Measurements from ENCODE around the gene NGEF.

DNA sequence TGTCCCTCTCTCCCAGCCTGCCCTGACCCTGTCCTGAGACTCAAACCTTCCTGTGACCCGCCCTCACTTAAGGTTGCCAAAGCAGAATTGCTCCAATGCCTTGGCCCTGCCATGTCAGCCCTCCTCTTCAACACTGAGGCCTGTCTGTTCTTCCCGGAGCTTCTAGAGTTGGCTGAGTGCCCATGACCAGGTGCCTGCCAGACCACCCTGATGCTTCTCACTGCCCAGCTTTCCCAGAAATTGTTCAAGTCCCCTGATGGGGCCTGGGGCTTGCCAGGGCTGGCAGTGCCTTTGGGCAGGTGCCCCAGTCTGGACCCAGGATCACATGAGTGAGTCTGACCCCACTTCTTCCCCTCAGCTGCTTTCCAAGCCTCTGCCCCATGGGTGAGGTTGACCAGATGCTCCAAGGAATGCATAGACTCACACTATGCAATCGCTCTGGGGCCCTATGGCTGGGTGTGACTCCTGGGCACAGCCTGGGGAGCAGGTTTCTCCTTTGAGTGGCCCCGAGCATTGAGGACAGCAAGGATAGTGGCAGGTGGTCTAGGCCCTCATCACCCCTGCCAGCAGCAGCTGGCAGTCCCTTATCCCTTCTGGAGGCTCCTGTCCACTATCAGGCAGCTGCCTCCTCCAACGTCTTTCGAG, 44.0 kb upstream of the NGEF start:
- TF ChIP-seq POLR2A (IDR thresholded peaks at IDR 0.05) (no peak), CTCF (IDR thresholded peaks at IDR 0.05) (no peak), EP300 (IDR thresholded peaks at IDR 0.05) (no peak), POLR2AphosphoS5 (IDR thresholded peaks at IDR 0.05) (no peak)
